Measurements from ENCODE around the gene RGS7. TPM values are rescaled to one million over a fixed set of nuclear protein-coding genes. Genes with fewer than 3 reads are reported as not detected.
"Not testable (repeated sequence)": the region's sequence is repeated elsewhere in the genome, so short reads cannot be mapped to it uniquely, and the experiment has no call there.

Gene RGS7
- total and polyA plus RNA-seq, 10 donors, result 0.09 to 1.8 (median 0.72) TPM; not detected in 1

DNA sequence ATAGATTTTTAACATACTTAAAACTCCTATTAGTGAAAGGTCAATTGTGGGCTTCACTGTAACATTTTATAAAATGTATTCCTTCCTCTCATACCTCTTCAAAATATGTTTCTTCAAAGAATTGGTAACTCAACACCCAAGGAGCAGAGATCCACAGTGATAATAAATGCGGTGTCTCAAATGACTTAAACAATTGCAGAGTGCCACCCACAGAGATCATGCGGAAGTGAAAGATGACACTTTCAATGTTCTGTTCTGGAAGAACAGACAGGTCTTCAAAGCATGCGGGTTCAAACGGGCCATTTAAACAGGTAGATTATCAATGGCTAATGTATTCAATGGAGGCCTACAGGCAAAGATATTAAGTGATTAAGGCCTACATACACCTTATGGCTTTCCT, 588.0 kb downstream of the RGS7 start:
- H3K4me3 ChIP-seq, result no peak overlapping the region
- DNase-seq, result no peak
- no peaks in the 10 kb centered on the region for H3K9me3 ChIP-seq
- no peaks in the 10 kb centered on the region for H3K36me3 ChIP-seq
- no peak overlapping the region for H3K27ac ChIP-seq
- H3K4me1 ChIP-seq, result no peaks in the 10 kb centered on the region
- 83 to 92% (median 87%) methylated on average over 4 of the region's 4 CpGs for WGBS, 5 donors
- TF ChIP-seq POLR2A (IDR thresholded peaks at IDR 0.05), result no peak
- no peak for TF ChIP-seq CTCF (IDR thresholded peaks at IDR 0.05 in 8 of 11, conservative IDR thresholded peaks at IDR 0.05 in 3 of 11)
- no peak for TF ChIP-seq POLR2AphosphoS5 (IDR thresholded peaks at IDR 0.05)
- no peaks in the 10 kb centered on the region for H3K27me3 ChIP-seq (replicated peaks in 1 of 7)
- intact Hi-C loops (cut with DNase I; ENCODE audit: low total_unique reads), result no loop called here

GRCh38 chr1:240766831-240767230, 590.2 kb downstream of the RGS7 start:
- no peak overlapping the region for H3K4me3 ChIP-seq
- intact Hi-C loops (cut with DNase I; ENCODE audit: low total_unique reads), result no loop called here
- TF ChIP-seq POLR2A (IDR thresholded peaks at IDR 0.05) (no peak), CTCF (IDR thresholded peaks at IDR 0.05 in 8 of 11, conservative IDR thresholded peaks at IDR 0.05 in 3 of 11) (no peak), POLR2AphosphoS5 (IDR thresholded peaks at IDR 0.05) (no peak)
- no peaks in the 10 kb centered on the region for H3K4me1 ChIP-seq
- no peaks in the 10 kb centered on the region for H3K36me3 ChIP-seq
- no peaks in the 10 kb centered on the region for H3K27me3 ChIP-seq (replicated peaks in 1 of 7)
- no peak for DNase-seq
- no peak overlapping the region for H3K27ac ChIP-seq
- peaks cover 0 to 6% (median 0%) of the 10 kb centered on the region in 8 donors for H3K9me3 ChIP-seq

DNA sequence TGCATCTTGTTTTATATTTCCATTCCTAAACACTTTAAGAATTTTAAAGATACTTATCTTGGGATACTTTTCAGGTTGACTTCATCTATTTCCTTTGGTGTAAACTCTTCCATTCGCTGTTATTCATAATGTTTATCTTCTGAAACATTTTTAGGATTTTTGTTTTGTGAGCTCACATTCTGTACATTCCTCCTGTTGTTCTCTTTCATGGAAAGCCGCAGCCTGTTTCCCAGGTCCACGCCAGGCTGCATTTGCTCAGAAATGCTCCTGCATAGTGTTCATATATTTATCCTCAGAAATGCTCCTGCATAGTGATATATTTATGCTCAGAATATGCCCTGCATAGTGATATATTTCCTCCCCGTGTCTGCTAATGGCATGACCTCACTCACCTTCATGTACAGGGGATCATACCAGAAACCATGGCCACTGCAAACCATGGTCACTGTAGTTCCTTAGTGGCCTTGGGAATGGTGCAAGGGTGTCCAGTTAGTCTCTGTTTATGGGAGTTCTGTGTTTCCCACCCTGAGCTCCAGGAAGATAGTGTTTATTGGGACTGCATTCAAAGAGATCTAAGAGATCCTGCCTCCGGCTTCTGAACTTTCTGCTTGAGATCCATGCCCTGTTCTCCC, 591.2 kb downstream of the RGS7 start:
- intact Hi-C loops (cut with DNase I; ENCODE audit: low total_unique reads), result no loop called here
- WGBS, 5 donors, result 60 to 74% (median 64%) methylated on average over 5 of the region's 5 CpGs

GRCh38 chr1:240763771-240764170, 593.2 kb downstream of the RGS7 start:
- 84 to 94% (median 91%) methylated on average over 12 of the region's 12 CpGs for WGBS, 5 donors
- no peaks in the 10 kb centered on the region for H3K36me3 ChIP-seq

More for the DNA sequence above, 591.2 kb downstream of the RGS7 start:
- Histone ChIP-seq H3K27me3 (replicated peaks in 1 of 7) (no peaks in the 10 kb centered on the region), H3K4me3 (no peak overlapping the region), H3K36me3 (no peaks in the 10 kb centered on the region), H3K4me1 (no peaks in the 10 kb centered on the region), H3K9me3 (peaks cover 0 to 6% (median 0%) of the 10 kb centered on the region in 8 donors), H3K27ac (no peak overlapping the region)
- no peak for DNase-seq
- TF ChIP-seq POLR2AphosphoS5 (IDR thresholded peaks at IDR 0.05) (no peak), CTCF (IDR thresholded peaks at IDR 0.05 in 8 of 11, conservative IDR thresholded peaks at IDR 0.05 in 3 of 11) (no peak), POLR2A (IDR thresholded peaks at IDR 0.05) (no peak)

GRCh38 chr1:240763095-240763494, 593.9 kb downstream of the RGS7 start:
- H3K36me3 ChIP-seq; H3K4me3 ChIP-seq; H3K4me1 ChIP-seq; H3K9me3 ChIP-seq; H3K27me3 ChIP-seq (replicated peaks in 1 of 7); intact Hi-C loops (cut with DNase I; ENCODE audit: low total_unique reads); DNase-seq; H3K27ac ChIP-seq: not testable (repeated sequence)
- WGBS, 5 donors, result 82 to 91% (median 88%) methylated on average over 6 to 7 of the region's 7 CpGs

More at GRCh38 chr1:240763771-240764170, 593.2 kb downstream of the RGS7 start:
- Histone ChIP-seq H3K4me3 (no peak overlapping the region), H3K9me3 (peaks cover 0 to 6% (median 0%) of the 10 kb centered on the region in 8 donors), H3K27me3 (replicated peaks in 1 of 7) (no peaks in the 10 kb centered on the region), H3K4me1 (no peaks in the 10 kb centered on the region), H3K27ac (no peak overlapping the region)
- no peak for DNase-seq
- TF ChIP-seq CTCF (IDR thresholded peaks at IDR 0.05 in 8 of 11, conservative IDR thresholded peaks at IDR 0.05 in 3 of 11) (no peak), POLR2AphosphoS5 (IDR thresholded peaks at IDR 0.05) (no peak)
- intact Hi-C loops (cut with DNase I; ENCODE audit: low total_unique reads), result no loop called here

DNA sequence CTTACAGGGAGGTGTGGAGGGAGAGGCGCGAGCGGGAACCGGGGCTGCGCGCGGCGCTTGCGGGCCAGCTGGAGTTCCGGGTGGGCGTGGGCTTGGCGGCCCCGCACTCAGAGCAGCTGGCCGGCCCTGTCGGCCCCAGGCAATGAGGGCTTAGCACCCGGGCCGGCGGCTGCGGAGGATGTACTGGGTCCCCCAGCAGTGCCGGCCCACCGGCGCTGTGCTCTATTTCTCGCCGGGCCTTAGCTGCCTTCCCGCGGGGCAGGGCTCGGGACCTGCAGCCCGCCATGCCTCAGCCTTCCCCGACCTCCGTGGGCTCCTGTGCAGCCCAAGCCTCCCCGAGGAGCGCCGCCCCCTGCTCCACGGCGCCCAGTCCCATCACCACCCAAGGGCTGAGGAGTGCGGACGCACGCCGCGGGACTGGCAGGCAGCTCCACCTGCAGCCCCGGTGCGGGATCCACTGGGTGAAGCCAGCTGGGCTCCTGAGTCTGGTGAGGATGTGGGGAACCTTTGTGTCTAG, 594.5 kb downstream of the RGS7 start:
- 94 to 99% (median 95%) methylated on average over 11 to 39 of the region's 42 CpGs for WGBS, 5 donors
- H3K4me1 ChIP-seq; H3K27me3 ChIP-seq (replicated peaks in 1 of 7); H3K9me3 ChIP-seq; intact Hi-C loops (cut with DNase I; ENCODE audit: low total_unique reads); DNase-seq; H3K36me3 ChIP-seq; H3K27ac ChIP-seq; H3K4me3 ChIP-seq: not testable (repeated sequence)

DNA sequence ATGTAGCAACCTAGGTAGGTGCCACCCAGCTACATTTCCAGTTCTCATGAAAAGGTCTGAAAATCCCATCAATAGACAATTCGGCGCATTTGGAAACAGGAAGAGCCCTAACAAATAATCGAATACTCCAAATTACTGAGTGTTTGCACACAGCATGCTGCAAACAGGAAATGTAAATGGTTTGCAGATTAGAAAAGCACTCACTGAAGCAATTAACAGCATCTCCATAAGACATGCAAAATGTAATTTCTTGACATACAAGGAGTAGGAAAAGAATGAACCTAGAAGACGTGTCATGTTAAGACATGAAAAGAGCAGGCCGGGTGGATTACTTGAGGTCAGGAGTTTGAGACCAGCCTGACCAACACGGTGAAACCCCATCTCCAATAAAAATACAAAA, 598.2 kb downstream of the RGS7 start:
- H3K27me3 ChIP-seq (replicated peaks in 1 of 7); H3K36me3 ChIP-seq; intact Hi-C loops (cut with DNase I; ENCODE audit: low total_unique reads); H3K4me3 ChIP-seq; H3K27ac ChIP-seq; DNase-seq; H3K4me1 ChIP-seq; H3K9me3 ChIP-seq: not testable (repeated sequence)
- 78 to 89% (median 86%) methylated on average over 6 of the region's 6 CpGs for WGBS, 5 donors
